GM12801 (cell line): Measurements from ENCODE around the gene TEF.

ENCODE experiments used
- TF ChIP-seq, protein P1 (sequence below): IDR thresholded peaks from one replicate; pipeline ENCODE4 v1.5.1; 2011; ENCODE audit warnings: control low read depth; ENCODE audit not compliant: insufficient read length; ENCODE audit errors: extremely low read depth

The TEF gene

DNA sequence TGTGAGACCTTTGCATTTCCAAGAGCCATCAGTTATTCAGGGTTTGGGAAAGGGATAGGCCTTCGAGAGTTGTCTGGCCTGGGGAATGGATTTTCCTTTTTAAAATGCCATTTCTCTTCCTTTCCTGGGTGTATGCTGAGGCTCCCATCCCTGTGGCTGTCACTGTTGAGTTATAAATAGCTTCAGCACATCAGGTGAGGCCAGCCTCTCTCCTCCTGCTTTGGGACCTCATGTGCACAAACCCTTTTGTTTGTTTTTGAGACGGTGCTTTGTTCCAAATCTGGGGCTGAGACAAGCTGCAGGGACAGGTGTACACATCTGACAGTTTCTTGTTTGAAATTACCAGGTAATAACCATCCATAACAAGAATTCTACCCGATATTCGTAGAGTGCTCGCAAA lies 1.3 kb downstream of the TEF start:
- TF ChIP-seq, protein P1, sequence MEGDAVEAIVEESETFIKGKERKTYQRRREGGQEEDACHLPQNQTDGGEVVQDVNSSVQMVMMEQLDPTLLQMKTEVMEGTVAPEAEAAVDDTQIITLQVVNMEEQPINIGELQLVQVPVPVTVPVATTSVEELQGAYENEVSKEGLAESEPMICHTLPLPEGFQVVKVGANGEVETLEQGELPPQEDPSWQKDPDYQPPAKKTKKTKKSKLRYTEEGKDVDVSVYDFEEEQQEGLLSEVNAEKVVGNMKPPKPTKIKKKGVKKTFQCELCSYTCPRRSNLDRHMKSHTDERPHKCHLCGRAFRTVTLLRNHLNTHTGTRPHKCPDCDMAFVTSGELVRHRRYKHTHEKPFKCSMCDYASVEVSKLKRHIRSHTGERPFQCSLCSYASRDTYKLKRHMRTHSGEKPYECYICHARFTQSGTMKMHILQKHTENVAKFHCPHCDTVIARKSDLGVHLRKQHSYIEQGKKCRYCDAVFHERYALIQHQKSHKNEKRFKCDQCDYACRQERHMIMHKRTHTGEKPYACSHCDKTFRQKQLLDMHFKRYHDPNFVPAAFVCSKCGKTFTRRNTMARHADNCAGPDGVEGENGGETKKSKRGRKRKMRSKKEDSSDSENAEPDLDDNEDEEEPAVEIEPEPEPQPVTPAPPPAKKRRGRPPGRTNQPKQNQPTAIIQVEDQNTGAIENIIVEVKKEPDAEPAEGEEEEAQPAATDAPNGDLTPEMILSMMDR, result no peak

DNA sequence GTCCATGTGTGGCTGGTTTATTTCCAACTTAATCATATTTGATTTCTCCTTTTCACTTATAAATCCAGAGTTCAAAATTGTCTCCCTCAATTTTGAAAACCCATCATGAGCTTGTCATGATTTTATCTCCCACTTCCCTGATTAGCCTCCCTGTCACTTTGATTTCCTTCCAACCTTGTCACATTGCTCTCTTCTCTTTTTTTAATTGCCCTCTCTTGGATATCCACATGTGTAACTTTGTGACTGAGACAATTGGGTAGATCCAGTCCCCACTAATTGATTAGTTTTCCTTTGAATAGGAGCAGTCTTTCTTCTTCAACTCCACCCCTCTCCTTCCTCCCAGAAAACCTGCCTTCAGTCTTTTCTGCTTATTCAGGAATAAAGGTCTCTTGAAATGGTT lies 2.4 kb downstream of the TEF start:
- TF ChIP-seq, protein P1, result no peak

DNA sequence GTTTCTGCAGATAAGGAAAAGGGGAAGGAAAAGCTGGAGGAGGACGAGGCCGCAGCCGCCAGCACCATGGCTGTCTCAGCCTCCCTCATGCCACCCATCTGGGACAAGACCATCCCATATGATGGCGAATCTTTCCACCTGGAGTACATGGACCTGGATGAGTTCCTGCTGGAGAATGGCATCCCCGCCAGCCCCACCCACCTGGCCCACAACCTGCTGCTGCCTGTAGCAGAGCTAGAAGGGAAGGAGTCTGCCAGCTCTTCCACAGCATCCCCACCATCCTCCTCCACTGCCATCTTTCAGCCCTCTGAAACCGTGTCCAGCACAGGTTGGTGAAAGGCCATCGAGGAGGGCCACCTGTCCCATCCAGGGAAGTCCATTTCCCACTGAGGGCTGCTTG lies 5.6 kb downstream of the TEF start:
- TF ChIP-seq, protein P1, result no peak

DNA sequence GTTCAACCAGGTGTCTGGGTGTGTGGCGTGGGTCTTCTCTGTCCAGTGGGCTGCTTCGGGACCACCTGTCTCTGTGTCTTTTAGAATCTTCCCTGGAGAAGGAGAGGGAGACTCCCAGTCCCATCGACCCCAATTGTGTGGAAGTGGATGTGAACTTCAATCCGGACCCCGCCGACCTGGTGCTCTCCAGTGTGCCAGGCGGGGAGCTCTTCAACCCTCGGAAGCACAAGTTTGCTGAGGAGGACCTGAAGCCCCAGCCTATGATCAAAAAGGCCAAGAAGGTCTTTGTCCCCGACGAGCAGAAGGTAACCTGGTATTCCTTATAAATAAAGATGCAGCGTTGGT lies 12.2 kb downstream of the TEF start:
- TF ChIP-seq, protein P1, result no peak

DNA sequence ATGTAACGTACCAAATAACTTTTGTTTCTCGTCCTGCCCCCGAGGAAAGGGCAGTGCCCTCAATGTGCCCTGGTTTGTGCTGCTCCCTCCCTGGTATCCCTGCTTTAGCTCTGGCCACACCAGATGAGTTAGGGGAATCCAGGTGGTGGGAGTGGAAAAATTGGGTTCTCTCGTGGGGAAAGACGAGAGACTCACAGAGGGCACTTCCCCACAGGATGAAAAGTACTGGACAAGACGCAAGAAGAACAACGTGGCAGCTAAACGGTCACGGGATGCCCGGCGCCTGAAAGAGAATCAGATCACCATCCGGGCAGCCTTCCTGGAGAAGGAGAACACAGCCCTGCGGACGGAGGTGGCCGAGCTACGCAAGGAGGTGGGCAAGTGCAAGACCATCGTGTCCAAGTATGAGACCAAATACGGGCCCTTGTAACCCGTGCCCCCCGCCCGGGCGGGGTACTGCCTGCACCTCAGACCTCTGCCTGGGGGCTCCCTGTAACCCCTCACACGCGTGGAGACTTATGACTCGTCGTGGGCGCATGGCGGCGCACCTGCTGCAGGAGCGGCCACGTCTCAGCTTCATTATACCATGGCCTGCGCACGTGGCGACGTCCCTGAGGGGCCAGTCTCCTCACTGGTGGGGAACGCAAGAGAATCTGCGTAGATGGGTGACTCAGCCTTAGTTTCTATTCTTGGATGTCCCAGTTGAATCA lies 13.9 kb downstream of the TEF start:
- TF ChIP-seq, protein P1, result no peak

DNA sequence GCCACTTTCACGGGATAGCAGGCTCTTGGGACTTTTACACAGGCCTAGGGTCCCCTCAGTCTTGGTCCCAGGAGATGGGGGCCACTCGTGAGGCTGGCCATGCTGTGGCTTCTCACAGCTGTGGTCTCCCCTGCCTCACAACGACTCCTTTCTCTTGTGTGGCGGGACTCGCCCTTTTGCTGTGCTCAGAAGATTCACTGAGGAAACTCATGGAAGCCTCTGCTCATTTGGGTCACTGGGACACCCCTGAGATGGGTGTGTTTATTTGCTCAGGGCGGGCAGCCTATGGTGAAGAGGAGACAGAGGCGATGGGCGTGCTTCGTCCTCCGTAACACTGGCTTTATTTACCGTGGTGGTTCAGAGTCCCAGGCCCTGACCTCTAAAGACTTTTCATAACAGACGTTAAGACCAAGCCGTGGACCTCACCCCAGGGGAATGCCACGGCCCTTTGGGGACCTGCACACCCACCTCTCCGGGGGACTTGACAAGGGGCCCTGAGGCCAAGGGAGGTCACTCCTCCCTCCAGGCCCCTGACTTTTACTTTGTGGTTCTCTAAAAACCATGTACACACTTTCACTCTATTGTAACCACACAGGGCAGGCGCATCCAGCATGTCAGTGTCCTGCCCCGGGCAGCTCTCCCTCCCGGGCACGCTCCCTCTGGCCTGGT lies 15.5 kb downstream of the TEF start:
- TF ChIP-seq, protein P1, result no peak

DNA sequence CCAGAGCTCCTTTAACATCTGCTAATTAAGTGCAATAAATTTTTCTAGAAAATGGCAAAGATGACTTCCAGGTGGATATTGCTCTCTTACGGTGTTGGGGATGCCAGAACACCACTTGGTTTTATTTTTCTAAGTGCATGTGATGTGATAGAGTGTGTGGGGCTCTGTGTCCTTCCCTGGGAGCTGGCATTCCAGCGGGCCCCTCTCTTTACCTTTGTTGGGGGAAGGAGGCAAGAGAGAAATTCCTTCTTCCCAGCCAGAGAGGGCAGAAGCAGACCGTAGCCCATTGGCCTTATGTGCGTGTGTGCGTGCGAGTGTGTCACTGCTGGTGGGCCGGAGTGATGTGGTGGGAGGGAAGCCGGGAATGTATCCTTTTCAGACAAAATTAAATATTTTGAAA lies 17.2 kb downstream of the TEF start:
- TF ChIP-seq, protein P1, result no peak
